ENCODE data around the gene LMBRD2.

Gene LMBRD2

DNA sequence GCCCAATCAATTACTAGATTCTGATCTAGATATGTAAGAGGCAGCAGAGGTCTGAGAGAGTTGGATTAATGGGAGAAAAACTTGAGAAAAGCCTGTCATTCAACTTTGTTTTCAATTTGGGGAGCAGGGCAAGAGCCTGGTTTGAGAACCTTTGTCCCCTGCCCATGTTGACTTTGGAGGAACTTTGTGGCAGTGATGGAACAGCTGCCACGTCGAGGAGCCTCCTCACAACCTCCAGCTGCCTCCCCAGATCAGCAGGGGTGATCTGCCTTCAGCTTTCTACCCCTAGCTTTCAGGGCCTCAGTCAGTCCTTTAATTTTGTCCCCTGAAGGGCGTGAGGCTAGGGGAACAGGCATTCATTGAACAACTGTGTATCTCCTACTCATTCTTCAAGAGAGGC lies 8.9 kb upstream of the LMBRD2 start:
- Histone ChIP-seq H3K4me2 (ENCODE audit: low read length) (no peak overlapping the region), H3K9ac (ENCODE audit: low read depth, low read length) (no peak overlapping the region), H3K4me1 (ENCODE audit: control insufficient read depth, insufficient read depth, low read length) (peaks cover 25% of the 10 kb centered on the region), H3K36me3 (ENCODE audit: insufficient read depth, low read length) (peaks cover 73% of the 10 kb centered on the region), H3K4me3 (ENCODE audit: low read length) (no peak overlapping the region), H3K9me3 (replicated peaks; ENCODE audit: low read length) (no peaks in the 10 kb centered on the region), H3K27me3 (ENCODE audit: control insufficient read depth, insufficient read depth, low read length) (no peaks in the 10 kb centered on the region)

DNA sequence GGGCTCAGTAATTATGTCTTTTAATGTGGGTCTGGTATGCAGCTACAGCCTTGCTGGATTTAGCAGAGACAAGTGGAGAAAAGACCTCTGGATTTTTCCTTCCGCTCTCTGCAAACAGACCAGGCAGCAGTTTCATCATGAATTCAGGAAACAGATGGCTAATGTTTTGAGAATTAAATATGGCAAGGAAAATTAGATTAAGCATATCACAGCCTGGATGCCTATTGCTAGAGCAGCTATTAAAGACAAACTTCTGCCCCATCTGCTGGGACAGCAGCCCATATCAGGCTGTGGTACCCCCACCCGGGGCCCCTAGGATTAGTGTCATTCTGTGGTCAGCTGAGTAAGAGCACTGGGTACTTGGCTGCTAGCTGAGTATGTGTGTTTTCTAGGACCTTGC lies 6.5 kb upstream of the LMBRD2 start:
- no peak overlapping the region for H3K9ac ChIP-seq (ENCODE audit: low read depth, low read length)
- no peak overlapping the region for H3K4me2 ChIP-seq (ENCODE audit: low read length)
- H3K27me3 ChIP-seq (ENCODE audit: control insufficient read depth, insufficient read depth, low read length): no peaks in the 10 kb centered on the region
- H3K36me3 ChIP-seq (ENCODE audit: insufficient read depth, low read length): peaks cover 67% of the 10 kb centered on the region
- peaks cover 44% of the 10 kb centered on the region for H3K4me1 ChIP-seq (ENCODE audit: control insufficient read depth, insufficient read depth, low read length)
- no peak overlapping the region for H3K4me3 ChIP-seq (ENCODE audit: low read length)
- H3K9me3 ChIP-seq (replicated peaks; ENCODE audit: low read length): no peaks in the 10 kb centered on the region

DNA sequence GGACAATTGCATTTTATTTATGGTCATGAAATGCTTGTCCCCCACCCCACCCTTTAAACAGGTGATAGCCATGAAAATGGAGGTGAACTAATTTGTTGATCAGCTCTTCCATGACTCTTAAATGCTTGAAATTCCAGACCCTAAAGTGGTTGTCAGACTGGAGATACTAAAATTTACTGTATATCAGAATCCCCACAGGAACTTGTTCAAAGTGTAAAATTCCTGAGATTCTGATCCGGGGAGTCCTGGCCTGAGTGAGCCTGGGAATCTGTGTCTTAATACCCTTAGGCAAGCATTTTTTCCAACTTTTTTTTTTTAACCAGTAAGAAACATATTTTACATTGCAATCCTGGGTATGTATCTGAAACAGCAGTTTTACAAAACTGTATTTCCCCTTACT lies 4.9 kb upstream of the LMBRD2 start:
- peaks cover 45% of the 10 kb centered on the region for H3K4me1 ChIP-seq (ENCODE audit: control insufficient read depth, insufficient read depth, low read length)
- peaks cover 52% of the 10 kb centered on the region for H3K36me3 ChIP-seq (ENCODE audit: insufficient read depth, low read length)
- peak overlapping the region; percentile 52 for H3K9ac ChIP-seq (ENCODE audit: low read depth, low read length)
- no peaks in the 10 kb centered on the region for H3K27me3 ChIP-seq (ENCODE audit: control insufficient read depth, insufficient read depth, low read length)
- peak overlapping the region; percentile 96 for H3K4me2 ChIP-seq (ENCODE audit: low read length)
- H3K4me3 ChIP-seq (ENCODE audit: low read length): no peak overlapping the region
- H3K9me3 ChIP-seq (replicated peaks; ENCODE audit: low read length): no peaks in the 10 kb centered on the region

DNA sequence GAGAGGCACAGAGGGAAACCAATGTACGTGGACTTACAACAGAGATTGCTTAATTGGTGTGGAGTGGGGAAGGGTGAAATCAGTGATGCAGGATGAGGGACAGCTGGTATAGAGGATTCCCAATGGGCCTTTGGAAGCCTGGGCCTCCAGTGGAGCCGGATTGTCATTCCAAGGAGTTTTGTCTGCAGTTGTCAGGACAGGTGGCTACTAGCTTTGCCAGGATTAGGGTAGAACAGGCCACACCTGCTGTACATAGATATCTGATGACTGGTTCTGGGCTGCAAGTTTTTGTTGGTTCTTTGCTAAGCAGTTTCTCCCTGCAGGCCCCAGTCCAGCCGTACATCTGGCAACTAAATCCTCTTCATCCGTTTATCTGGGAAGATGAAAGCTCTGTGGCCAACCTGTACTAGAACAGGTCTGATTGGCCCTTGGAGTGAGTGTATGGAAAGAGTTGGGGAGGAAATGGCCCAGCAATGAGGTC lies 4.5 kb upstream of the LMBRD2 start:
- H3K4me1 ChIP-seq (ENCODE audit: control insufficient read depth, insufficient read depth, low read length): peaks cover 45% of the 10 kb centered on the region

DNA sequence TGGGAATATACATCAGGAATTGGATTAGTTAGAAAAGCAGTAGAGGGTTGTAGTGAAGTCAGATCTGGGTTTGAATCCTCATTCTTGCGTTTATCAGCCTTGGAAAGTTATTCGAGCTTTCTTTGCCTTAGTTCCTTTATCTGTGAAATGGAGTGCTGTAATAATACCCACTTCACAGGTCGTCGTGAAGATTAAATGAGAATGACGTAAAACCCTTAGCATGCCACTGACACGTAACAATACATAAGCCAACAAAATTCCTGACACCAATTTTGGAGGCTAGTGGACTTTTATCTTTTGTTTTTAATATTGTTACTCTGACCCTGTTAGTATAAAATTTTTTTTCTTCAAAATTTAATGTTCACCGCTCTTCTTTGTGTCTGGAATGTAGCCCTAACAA lies 3.6 kb upstream of the LMBRD2 start:
- Histone ChIP-seq H3K4me2 (ENCODE audit: low read length) (peak overlapping the region; percentile 96), H3K4me1 (ENCODE audit: control insufficient read depth, insufficient read depth, low read length) (peaks cover 49% of the 10 kb centered on the region), H3K4me3 (ENCODE audit: low read length) (no peak overlapping the region), H3K27me3 (ENCODE audit: control insufficient read depth, insufficient read depth, low read length) (no peaks in the 10 kb centered on the region), H3K9ac (ENCODE audit: low read depth, low read length) (no peak overlapping the region), H3K9me3 (replicated peaks; ENCODE audit: low read length) (no peaks in the 10 kb centered on the region), H3K36me3 (ENCODE audit: insufficient read depth, low read length) (peaks cover 42% of the 10 kb centered on the region)

More for the DNA sequence above, 4.5 kb upstream of the LMBRD2 start:
- Histone ChIP-seq H3K9ac (ENCODE audit: low read depth, low read length) (peak overlapping the region; percentile 52), H3K9me3 (replicated peaks; ENCODE audit: low read length) (no peaks in the 10 kb centered on the region), H3K36me3 (ENCODE audit: insufficient read depth, low read length) (peaks cover 47% of the 10 kb centered on the region), H3K4me3 (ENCODE audit: low read length) (no peak overlapping the region), H3K27me3 (ENCODE audit: control insufficient read depth, insufficient read depth, low read length) (no peaks in the 10 kb centered on the region), H3K4me2 (ENCODE audit: low read length) (peak overlapping the region; percentile 96)

DNA sequence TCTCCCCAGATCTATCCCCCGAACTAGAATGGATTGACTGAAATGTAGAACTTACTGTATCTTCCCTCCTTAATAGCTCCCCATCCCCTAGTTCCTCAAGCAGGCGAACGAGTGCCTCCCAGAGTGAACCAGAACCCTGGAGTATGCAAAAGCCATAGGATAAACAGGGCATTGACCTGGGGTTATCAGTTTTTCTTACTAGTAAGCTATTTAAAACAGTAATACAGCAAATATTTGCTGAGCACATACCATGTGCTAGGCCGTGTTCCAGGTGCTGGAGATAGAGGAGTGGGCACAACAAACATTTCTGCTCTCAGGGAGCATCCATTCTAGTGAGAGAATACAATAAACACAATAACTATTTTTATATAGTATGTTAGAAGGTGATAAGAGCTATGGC lies 2.0 kb upstream of the LMBRD2 start:
- peak overlapping the region; percentile 90 for H3K4me3 ChIP-seq (ENCODE audit: low read length)
- H3K4me1 ChIP-seq (ENCODE audit: control insufficient read depth, insufficient read depth, low read length): peaks cover 49% of the 10 kb centered on the region
- H3K9ac ChIP-seq (ENCODE audit: low read depth, low read length): peak overlapping the region; percentile 90
- peaks cover 27% of the 10 kb centered on the region for H3K36me3 ChIP-seq (ENCODE audit: insufficient read depth, low read length)
- H3K9me3 ChIP-seq (replicated peaks; ENCODE audit: low read length): no peaks in the 10 kb centered on the region
- no peaks in the 10 kb centered on the region for H3K27me3 ChIP-seq (ENCODE audit: control insufficient read depth, insufficient read depth, low read length)
- H3K4me2 ChIP-seq (ENCODE audit: low read length): peak overlapping the region; percentile 96

DNA sequence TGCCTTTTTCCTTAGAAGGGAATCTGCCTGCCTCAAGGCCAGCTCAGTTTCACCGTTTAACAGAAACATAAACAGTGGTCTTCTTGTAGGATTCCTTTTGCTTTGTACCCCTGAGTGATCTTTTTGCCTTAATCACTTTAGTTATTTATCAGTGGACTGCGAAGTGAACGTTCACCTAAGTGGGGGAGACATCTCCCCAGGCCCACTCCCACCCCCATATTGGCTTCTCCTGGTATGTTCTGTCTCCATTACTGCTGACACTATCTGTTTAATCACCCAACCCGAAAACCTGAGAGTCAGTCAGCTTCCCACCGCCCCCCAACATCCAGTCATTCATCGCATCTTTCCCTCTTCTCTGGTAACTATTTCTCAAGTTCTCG lies 1.6 kb upstream of the LMBRD2 start:
- Histone ChIP-seq H3K27me3 (ENCODE audit: control insufficient read depth, insufficient read depth, low read length) (no peaks in the 10 kb centered on the region), H3K4me1 (ENCODE audit: control insufficient read depth, insufficient read depth, low read length) (peaks cover 44% of the 10 kb centered on the region), H3K36me3 (ENCODE audit: insufficient read depth, low read length) (peaks cover 23% of the 10 kb centered on the region), H3K9me3 (replicated peaks; ENCODE audit: low read length) (no peaks in the 10 kb centered on the region), H3K4me3 (ENCODE audit: low read length) (peak overlapping the region; percentile 90), H3K4me2 (ENCODE audit: low read length) (peak overlapping the region; percentile 96), H3K9ac (ENCODE audit: low read depth, low read length) (peak overlapping the region; percentile 90)

DNA sequence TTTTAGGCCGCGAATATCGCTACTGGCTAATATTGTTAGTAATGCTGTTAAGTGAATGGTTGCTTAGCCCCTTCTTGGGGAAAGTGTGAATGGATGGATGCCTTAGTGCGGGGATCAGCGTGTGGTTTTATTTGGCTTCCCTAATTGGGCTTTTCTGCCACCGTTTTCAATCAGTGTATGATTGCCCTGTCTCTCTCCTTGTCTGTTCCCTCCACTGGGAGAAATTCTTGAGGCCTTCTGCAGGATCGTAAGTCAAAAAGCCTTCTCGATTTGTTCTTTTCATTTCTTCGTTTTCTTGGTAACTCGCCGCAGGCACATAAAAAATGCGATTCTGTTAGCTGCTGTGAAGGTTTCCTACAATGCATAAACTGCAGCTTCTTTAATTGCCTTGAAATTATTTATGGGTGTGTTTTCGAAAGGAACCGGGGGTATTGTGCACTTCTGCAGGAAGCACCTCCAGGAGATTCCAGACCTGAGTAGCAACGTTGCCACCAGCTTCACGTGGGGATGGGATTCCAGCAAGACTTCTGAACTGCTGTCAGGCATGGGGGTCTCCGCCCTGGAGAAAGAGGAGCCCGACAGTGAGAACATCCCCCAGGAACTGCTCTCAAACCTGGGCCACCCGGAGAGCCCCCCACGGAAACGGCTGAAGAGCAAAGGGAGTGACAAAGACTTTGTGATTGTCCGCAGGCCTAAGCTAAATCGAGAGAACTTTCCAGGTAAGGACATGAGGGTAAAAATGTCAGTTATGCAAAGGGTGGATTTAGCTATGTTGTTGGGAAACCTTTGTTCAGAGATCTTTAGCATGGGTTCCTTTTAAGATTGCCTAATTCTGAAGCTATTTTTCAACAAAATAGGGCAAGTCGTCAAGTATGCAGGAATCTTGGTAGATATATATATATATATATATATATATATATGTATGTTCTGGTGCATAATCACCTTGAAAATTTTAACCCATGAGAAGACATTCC lies 924 bp upstream of the LMBRD2 start:
- no peaks in the 10 kb centered on the region for H3K9me3 ChIP-seq (replicated peaks; ENCODE audit: low read length)
- H3K9ac ChIP-seq (ENCODE audit: low read depth, low read length): peak overlapping the region; percentile 90
- peaks cover 42% of the 10 kb centered on the region for H3K4me1 ChIP-seq (ENCODE audit: control insufficient read depth, insufficient read depth, low read length)
- H3K4me3 ChIP-seq (ENCODE audit: low read length): peak overlapping the region; percentile 90
- H3K4me2 ChIP-seq (ENCODE audit: low read length): peak overlapping the region; percentile 96
- H3K27me3 ChIP-seq (ENCODE audit: control insufficient read depth, insufficient read depth, low read length): no peaks in the 10 kb centered on the region
- H3K36me3 ChIP-seq (ENCODE audit: insufficient read depth, low read length): peaks cover 18% of the 10 kb centered on the region

DNA sequence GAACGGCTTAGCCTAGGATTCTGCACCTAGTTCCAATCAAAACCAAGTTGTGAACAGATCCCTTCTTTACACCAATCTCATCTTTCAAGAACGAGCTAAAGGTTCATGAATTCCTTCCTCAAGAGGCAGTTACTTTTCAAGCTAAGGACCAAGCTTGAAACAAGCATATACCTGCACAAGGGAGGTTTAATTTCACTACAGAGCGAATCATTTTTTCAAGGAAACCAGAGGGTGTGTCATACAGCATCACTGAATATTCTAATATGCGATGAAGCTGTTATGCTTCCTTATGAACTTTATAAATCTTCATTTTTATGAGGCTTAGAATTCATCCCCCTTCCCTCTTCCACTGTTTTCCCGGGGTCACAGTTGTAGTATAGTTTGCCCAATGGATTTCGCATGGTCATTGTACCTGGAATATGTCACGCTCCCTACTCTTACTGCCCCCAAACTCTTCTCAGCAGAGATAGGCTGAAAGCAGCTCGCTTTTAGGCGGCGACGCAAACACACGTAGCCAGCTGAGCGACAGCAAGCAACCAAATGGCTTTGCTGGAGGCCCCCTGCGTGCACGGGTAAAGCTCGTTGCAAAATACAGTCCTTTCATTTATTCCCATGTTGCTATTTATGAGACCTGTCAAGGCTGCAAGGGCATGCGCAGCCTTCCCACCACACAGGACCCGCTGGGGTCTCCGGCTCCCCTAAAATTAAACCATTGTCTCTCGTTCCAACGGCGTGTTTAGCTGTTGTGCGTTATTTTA lies 832 bp downstream of the LMBRD2 start:
- Histone ChIP-seq H3K9ac (ENCODE audit: low read depth, low read length) (peak overlapping the region; percentile 90), H3K36me3 (ENCODE audit: insufficient read depth, low read length) (peaks cover 12% of the 10 kb centered on the region), H3K4me3 (ENCODE audit: low read length) (peak overlapping the region; percentile 90), H3K4me1 (ENCODE audit: control insufficient read depth, insufficient read depth, low read length) (peaks cover 26% of the 10 kb centered on the region), H3K27me3 (ENCODE audit: control insufficient read depth, insufficient read depth, low read length) (no peaks in the 10 kb centered on the region), H3K4me2 (ENCODE audit: low read length) (peak overlapping the region; percentile 97), H3K9me3 (replicated peaks; ENCODE audit: low read length) (no peaks in the 10 kb centered on the region)

DNA sequence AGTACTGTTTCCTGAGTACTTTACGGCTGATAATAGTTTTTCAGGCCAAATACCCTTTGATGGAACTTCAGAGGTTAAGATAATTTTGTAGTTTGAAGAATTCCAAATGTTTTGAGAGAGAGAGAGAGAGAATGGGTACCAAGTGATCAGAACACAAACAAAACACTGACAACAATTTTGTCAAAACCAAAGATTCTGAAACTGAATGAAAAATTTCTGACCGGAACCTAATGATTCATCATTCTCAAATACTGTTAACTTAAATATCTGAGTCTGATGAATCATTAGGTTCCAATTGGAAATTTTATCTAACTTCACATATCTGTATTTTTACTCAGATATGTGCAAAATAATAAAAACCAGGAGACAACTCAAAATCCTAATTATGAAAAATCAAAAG lies 4.0 kb downstream of the LMBRD2 start:
- H3K27me3 ChIP-seq (ENCODE audit: control insufficient read depth, insufficient read depth, low read length): no peaks in the 10 kb centered on the region
- H3K4me1 ChIP-seq (ENCODE audit: control insufficient read depth, insufficient read depth, low read length): peaks cover 3% of the 10 kb centered on the region
- no peak overlapping the region for H3K9ac ChIP-seq (ENCODE audit: low read depth, low read length)
- H3K4me2 ChIP-seq (ENCODE audit: low read length): no peak overlapping the region
- H3K36me3 ChIP-seq (ENCODE audit: insufficient read depth, low read length): no peaks in the 10 kb centered on the region
- no peak overlapping the region for H3K4me3 ChIP-seq (ENCODE audit: low read length)
- no peaks in the 10 kb centered on the region for H3K9me3 ChIP-seq (replicated peaks; ENCODE audit: low read length)

DNA sequence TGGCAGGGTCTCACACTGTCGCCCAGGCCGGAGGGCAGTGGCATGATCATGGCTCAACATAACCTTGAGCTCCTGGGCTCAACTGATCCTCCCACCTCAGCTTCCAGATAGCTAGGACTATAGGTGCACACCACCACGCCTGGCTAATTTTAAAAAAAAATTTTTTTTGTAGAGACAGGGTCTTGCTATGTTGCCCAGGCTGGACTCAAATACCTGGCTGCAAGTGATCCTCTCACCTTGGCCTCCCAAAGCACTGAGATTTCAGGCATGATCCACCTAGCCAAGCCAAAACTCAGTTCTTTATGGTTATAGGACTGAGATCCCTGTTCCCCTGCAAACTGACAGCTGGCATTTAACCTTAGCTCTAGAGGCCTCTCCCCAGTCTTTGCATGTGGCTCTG lies 5.3 kb downstream of the LMBRD2 start:
- H3K27me3 ChIP-seq (ENCODE audit: control insufficient read depth, insufficient read depth, low read length): no peaks in the 10 kb centered on the region
- peaks cover 3% of the 10 kb centered on the region for H3K4me1 ChIP-seq (ENCODE audit: control insufficient read depth, insufficient read depth, low read length)
- H3K4me2 ChIP-seq (ENCODE audit: low read length): no peak overlapping the region
- H3K4me3 ChIP-seq (ENCODE audit: low read length): no peak overlapping the region
- H3K9me3 ChIP-seq (replicated peaks; ENCODE audit: low read length): no peaks in the 10 kb centered on the region
- H3K9ac ChIP-seq (ENCODE audit: low read depth, low read length): no peak overlapping the region
- no peaks in the 10 kb centered on the region for H3K36me3 ChIP-seq (ENCODE audit: insufficient read depth, low read length)

Data from skeletal muscle satellite cell (primary cell).